AG04449 (cell line): Measurements from ENCODE around the gene PRKG1.

Experiments
- CTCF ChIA-PET: fragments of 350-600 bp; formaldehyde crosslinking; extraction: SDS; loops from one replicate; lab custom pipeline; 2021; ENCODE audit warnings: antibody characterized with exemption; lab: Yijun Ruan, JAX
- POLR2A ChIA-PET: fragments of 400-600, 350-600 bp; formaldehyde crosslinking; extraction: SDS; loops from one replicate; lab custom pipeline; 2020; ENCODE audit warnings: antibody characterized with exemption, inconsistent platforms; lab: Yijun Ruan, JAX
- DNase-seq: peaks from one replicate; pipeline ENCODE4 v3.0.0-alpha.2; 2010; ENCODE audit warnings: low read depth, low spot score
- H3K4me3 ChIP-seq: 2 replicates; pipeline ENCODE4 v1.5.1; 2011; ENCODE audit warnings: low read depth, mild to moderate bottlenecking, control low read depth, low read length
- CTCF ChIP-seq: IDR thresholded peaks from one replicate; pipeline ENCODE4 v1.5.1; 2011; ENCODE audit warnings: mild to moderate bottlenecking, moderate library complexity, low read length, control low read depth, inconsistent platforms; ENCODE audit not compliant: insufficient read depth; ENCODE audit errors: missing control alignments

PRKG1 gene

GRCh38 chr10:51783941-51784340, 709.7 kb downstream of the PRKG1 start:
- H3K4me3 ChIP-seq, result no peak overlapping the region
- TF ChIP-seq CTCF, result no peak
- no peak for DNase-seq
- POLR2A ChIA-PET, result no interaction called here
- CTCF ChIA-PET, result no interaction called here

- CTCF ChIA-PET, result interaction anchor here (1.2 to 1.9 kb wide), 2 partner anchors 11 to 19 kb away, joined by 4 to 8 read pairs; no protein-coding TSS in a partner anchor
- H3K4me3 ChIP-seq, result no peak overlapping the region
- no peak for TF ChIP-seq CTCF
- no peak for DNase-seq
- POLR2A ChIA-PET, result no interaction called here
These were observed 711.9 kb downstream of the PRKG1 start for GRCh38 chr10:51786016-51786683.

- no peak for TF ChIP-seq CTCF
- ChIA-PET POLR2A (no interaction called here), CTCF (interaction anchor here (1.2 to 1.9 kb wide), 2 partner anchors 12 to 18 kb away, joined by 4 to 8 read pairs; no protein-coding TSS in a partner anchor)
These were observed 712.4 kb downstream of the PRKG1 start for GRCh38 chr10:51786684-51787035.

GRCh38 chr10:51788273-51788672, 714.0 kb downstream of the PRKG1 start:
- POLR2A ChIA-PET, result no interaction called here
- no peak overlapping the region for H3K4me3 ChIP-seq
- CTCF ChIA-PET, result no interaction called here
- no peak for TF ChIP-seq CTCF
- no peak for DNase-seq

More at GRCh38 chr10:51786684-51787035, 712.4 kb downstream of the PRKG1 start:
- H3K4me3 ChIP-seq, result no peak overlapping the region
- DNase-seq, result no peak

GRCh38 chr10:51789118-51789517, 714.8 kb downstream of the PRKG1 start:
- H3K4me3 ChIP-seq, result no peak overlapping the region
- DNase-seq, result no peak
- no peak for TF ChIP-seq CTCF
- CTCF ChIA-PET, result no interaction called here
- POLR2A ChIA-PET, result no interaction called here

GRCh38 chr10:51789903-51790302, 715.6 kb downstream of the PRKG1 start:
- no peak for DNase-seq
- ChIA-PET CTCF (no interaction called here), POLR2A (no interaction called here)
- H3K4me3 ChIP-seq, result no peak overlapping the region
- TF ChIP-seq CTCF, result no peak
